Brain microvascular endothelial cell (primary cell): ENCODE measurements around the gene BCL7C.

Experiments used
- DNase-seq: peaks from one replicate; pipeline ENCODE4 v3.0.0-alpha.2; 2020
- H3K27ac ChIP-seq: fragments of 250-450 bp; sonication (Bioruptor Pico); 2 replicates; pipeline ENCODE4 v1.5.1; 2020; ENCODE audit warnings: mild to moderate bottlenecking, moderate library complexity
- H3K27me3 ChIP-seq: fragments of 250-450 bp; sonication (Bioruptor Pico); replicated peaks from 2 replicates; pipeline ENCODE4 v1.5.1; 2020; ENCODE audit warnings: mild to moderate bottlenecking
- H3K36me3 ChIP-seq: fragments of 250-450 bp; sonication (Bioruptor Pico); replicated peaks from 2 replicates; pipeline ENCODE4 v1.5.1; 2020; ENCODE audit warnings: mild to moderate bottlenecking
- H3K4me3 ChIP-seq: 2 replicates; pipeline ENCODE4 v1.5.1; 2011; ENCODE audit warnings: low read depth, mild to moderate bottlenecking, control low read depth, low read length, moderate library complexity
- in situ Hi-C: cut with HindIII; loops from 2 replicates; pipeline ENCODE4 v1.10.0; 2017; ENCODE audit warnings: low sequenced_read_pairs, low pct_ligation_motif_present
- TF ChIP-seq, protein P1 (sequence below): IDR thresholded peaks from 2 replicates; pipeline ENCODE4 v1.5.1; 2011; ENCODE audit warnings: low read depth, mild to moderate bottlenecking, moderate library complexity, low read length, control low read depth, inconsistent platforms; ENCODE audit errors: missing control alignments

Gene BCL7C

DNA sequence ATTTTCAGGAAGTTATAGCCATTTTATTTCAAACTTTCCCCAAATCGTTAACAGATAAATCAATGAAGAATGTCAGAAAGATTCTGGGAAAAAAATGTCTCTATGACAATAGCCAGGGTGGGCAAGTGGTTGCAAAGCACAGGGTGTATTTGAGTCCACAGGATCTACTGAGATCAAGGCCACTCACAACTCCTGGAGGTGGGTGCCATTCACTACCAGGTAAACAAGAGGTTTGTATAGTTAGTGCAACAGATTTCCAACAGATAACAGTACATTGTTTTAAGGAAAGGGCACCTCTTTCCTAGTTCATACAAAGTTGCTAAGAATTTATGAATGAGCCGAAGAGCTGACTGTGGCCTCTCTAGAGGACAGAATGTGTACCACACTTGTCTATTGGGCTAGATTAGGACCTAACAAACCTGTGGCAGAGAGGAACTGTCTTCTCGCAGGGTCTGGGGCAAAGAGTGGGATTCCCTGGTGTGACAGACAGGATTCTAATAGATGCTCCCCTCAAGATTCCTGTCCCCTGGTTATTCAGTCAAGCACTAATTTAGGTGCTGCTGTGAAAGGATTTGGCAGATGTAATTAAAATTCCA is 54.9 kb downstream of the BCL7C start:
- no peak for DNase-seq
- H3K27ac ChIP-seq = no peak overlapping the region
- in situ Hi-C loops = no loop called here
- TF ChIP-seq, protein P1, sequence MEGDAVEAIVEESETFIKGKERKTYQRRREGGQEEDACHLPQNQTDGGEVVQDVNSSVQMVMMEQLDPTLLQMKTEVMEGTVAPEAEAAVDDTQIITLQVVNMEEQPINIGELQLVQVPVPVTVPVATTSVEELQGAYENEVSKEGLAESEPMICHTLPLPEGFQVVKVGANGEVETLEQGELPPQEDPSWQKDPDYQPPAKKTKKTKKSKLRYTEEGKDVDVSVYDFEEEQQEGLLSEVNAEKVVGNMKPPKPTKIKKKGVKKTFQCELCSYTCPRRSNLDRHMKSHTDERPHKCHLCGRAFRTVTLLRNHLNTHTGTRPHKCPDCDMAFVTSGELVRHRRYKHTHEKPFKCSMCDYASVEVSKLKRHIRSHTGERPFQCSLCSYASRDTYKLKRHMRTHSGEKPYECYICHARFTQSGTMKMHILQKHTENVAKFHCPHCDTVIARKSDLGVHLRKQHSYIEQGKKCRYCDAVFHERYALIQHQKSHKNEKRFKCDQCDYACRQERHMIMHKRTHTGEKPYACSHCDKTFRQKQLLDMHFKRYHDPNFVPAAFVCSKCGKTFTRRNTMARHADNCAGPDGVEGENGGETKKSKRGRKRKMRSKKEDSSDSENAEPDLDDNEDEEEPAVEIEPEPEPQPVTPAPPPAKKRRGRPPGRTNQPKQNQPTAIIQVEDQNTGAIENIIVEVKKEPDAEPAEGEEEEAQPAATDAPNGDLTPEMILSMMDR = peak; percentile 19
- H3K36me3 ChIP-seq = no peaks in the 10 kb centered on the region
- H3K27me3 ChIP-seq = no peaks in the 10 kb centered on the region
- no peak overlapping the region for H3K4me3 ChIP-seq

DNA sequence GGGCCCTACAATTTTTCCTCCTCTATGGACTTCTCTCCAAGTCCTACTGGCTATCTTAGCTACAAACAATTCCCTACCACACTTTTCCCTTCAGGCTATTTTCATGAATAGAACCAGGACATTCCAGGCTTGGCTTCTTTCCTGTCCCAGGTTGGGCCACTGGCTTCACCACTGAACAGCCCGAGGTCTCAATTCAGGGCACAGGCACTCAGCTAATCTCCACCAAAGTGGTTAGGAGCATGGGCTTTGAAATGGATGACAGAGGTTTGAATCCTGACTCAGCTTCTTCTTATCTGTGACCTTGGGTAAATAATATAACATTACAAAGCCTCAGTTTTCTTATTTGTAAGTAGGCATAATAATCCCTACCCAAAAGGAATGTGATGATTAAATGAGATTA is 56.0 kb downstream of the BCL7C start:
- H3K4me3 ChIP-seq = no peak overlapping the region
- TF ChIP-seq, protein P1 = no peak
- no peak overlapping the region for H3K27ac ChIP-seq
- no peaks in the 10 kb centered on the region for H3K36me3 ChIP-seq
- in situ Hi-C loops = no loop called here
- no peaks in the 10 kb centered on the region for H3K27me3 ChIP-seq
- DNase-seq = no peak
